Loucy (cell line): ENCODE measurements around the gene PPARA.

ENCODE experiments used
- EZH2phosphoT487 ChIP-seq: fragments of 200-600 bp; IDR thresholded peaks from 2 replicates; pipeline ENCODE4 v1.6.1; 2018; ENCODE audit warnings: antibody characterized with exemption, mild to moderate bottlenecking, moderate library complexity, borderline replicate concordance
- TF ChIP-seq, protein P1 (sequence below): fragments of 200-600 bp; sonication (generic); conservative IDR thresholded peaks from 2 replicates; pipeline ENCODE4 v1.5.1; 2014; ENCODE audit warnings: mild to moderate bottlenecking, antibody characterized with exemption, low read length

DNA sequence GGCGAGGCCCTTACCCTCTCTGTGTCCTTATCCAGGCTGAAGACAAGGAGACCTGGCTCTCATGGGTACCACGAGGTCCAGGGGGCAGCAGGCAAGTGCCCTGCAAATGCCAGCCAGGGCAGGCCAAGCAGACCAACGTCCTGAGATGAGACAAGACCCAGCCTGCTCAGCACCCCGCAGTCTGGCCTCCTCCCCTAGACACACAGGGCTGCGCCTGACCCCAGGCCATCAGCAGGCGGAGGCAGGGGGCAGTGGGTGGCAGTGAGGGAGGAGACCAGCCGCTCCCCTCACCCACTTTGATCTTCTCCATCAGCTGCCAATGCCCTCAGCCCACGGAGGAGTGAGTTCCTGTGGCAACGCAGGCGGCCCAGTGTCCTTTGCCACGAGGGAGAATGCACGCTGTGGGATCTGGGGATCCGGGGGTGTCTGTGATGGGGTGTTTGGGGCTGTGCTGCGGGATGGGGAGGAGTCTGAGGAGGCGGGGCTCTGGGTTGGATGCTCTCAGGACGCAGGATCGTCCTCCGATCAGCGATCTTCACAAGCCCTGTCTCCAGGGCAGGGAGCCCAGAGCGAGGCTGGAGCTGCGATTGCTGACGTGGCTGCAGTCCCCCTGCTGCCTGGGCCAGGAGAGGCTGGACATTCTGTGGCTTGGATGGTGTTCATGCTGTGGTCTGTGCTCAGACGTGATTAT lies 30.5 kb upstream of the PPARA start:
- TF ChIP-seq, protein P1, sequence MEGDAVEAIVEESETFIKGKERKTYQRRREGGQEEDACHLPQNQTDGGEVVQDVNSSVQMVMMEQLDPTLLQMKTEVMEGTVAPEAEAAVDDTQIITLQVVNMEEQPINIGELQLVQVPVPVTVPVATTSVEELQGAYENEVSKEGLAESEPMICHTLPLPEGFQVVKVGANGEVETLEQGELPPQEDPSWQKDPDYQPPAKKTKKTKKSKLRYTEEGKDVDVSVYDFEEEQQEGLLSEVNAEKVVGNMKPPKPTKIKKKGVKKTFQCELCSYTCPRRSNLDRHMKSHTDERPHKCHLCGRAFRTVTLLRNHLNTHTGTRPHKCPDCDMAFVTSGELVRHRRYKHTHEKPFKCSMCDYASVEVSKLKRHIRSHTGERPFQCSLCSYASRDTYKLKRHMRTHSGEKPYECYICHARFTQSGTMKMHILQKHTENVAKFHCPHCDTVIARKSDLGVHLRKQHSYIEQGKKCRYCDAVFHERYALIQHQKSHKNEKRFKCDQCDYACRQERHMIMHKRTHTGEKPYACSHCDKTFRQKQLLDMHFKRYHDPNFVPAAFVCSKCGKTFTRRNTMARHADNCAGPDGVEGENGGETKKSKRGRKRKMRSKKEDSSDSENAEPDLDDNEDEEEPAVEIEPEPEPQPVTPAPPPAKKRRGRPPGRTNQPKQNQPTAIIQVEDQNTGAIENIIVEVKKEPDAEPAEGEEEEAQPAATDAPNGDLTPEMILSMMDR, result no peak
- TF ChIP-seq EZH2phosphoT487, result no peak
